ENCODE measurements around the gene GLRA1. TPM values are rescaled to one million over a fixed set of nuclear protein-coding genes. Genes with fewer than 3 reads are reported as not detected.
A peak's percentile ranks its signal among the peaks of the same experiment; 100 is the strongest.
"Not testable (repeated sequence)": the region's sequence is repeated elsewhere in the genome, so short reads cannot be mapped to it uniquely, and the experiment has no call there.

Gene GLRA1
- total and polyA plus RNA-seq, 9 donors: 0.13 TPM; not detected in 8

DNA sequence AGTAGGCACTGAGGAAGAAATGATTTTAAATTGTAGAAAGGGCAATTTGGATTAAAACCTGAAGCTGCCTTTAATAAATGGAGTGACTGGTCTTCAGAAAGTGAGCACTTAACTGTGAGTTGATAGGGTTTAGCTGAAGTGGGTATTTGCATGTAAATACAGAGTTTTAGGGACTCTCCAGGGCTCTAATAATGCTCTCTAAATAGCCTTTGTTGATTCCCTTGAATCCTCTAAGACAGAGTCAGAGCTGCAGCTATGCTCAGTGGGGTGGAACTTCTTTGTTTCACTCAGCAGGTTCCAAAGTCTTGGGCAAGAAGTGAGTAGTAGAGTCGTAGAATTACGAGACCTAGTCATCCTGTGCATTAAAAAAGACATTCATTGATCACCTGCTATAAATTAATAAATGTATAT lies 21.4 kb downstream of the GLRA1 start:
- Histone ChIP-seq H3K27ac (ENCODE audit: low read length) (no peak overlapping the region), H3K9me3 (replicated peaks; ENCODE audit: control insufficient read depth, low read depth, low read length) (no peaks in the 10 kb centered on the region), H3K4me1 (ENCODE audit: control insufficient read depth, insufficient read depth, low read length) (no peaks in the 10 kb centered on the region), H3K4me3 (ENCODE audit: low read length) (no peak overlapping the region), H3K36me3 (ENCODE audit: control insufficient read depth, insufficient read depth, low read length) (no peaks in the 10 kb centered on the region), H3K27me3 (ENCODE audit: control insufficient read depth, insufficient read depth, low read length) (no peaks in the 10 kb centered on the region)
- DNase-seq: no peak
- WGBS (ENCODE audit: insufficient coverage): no CpG with 5 or more reads among the region's 2 CpGs

GRCh38 chr5:151902215-151902614 lies 22.4 kb downstream of the GLRA1 start:
- H3K27me3 ChIP-seq (ENCODE audit: control insufficient read depth, insufficient read depth, low read length): no peaks in the 10 kb centered on the region
- no peaks in the 10 kb centered on the region for H3K9me3 ChIP-seq (replicated peaks; ENCODE audit: control insufficient read depth, low read depth, low read length)
- 68% methylated on average over 4 of the region's 4 CpGs for WGBS (ENCODE audit: insufficient coverage)
- H3K4me1 ChIP-seq (ENCODE audit: control insufficient read depth, insufficient read depth, low read length): no peaks in the 10 kb centered on the region
- no peak overlapping the region for H3K4me3 ChIP-seq (ENCODE audit: low read length)
- H3K36me3 ChIP-seq (ENCODE audit: control insufficient read depth, insufficient read depth, low read length): no peaks in the 10 kb centered on the region
- H3K27ac ChIP-seq (ENCODE audit: low read length): no peak overlapping the region
- DNase-seq: no peak

GRCh38 chr5:151901611-151902010 lies 23.0 kb downstream of the GLRA1 start:
- H3K27me3 ChIP-seq (ENCODE audit: control insufficient read depth, insufficient read depth, low read length): no peaks in the 10 kb centered on the region

GRCh38 chr5:151900891-151901290 lies 23.8 kb downstream of the GLRA1 start:
- H3K27me3 ChIP-seq (ENCODE audit: control insufficient read depth, insufficient read depth, low read length): no peaks in the 10 kb centered on the region
- no peak overlapping the region for H3K4me3 ChIP-seq (ENCODE audit: low read length)
- H3K36me3 ChIP-seq (ENCODE audit: control insufficient read depth, insufficient read depth, low read length): no peaks in the 10 kb centered on the region
- H3K9me3 ChIP-seq (replicated peaks; ENCODE audit: control insufficient read depth, low read depth, low read length): no peaks in the 10 kb centered on the region
- peaks cover 2% of the 10 kb centered on the region for H3K4me1 ChIP-seq (ENCODE audit: control insufficient read depth, insufficient read depth, low read length)
- DNase-seq: no peak
- H3K27ac ChIP-seq (ENCODE audit: low read length): no peak overlapping the region
- 68% methylated on average over 2 of the region's 3 CpGs for WGBS (ENCODE audit: insufficient coverage)

More at GRCh38 chr5:151901611-151902010, 23.0 kb downstream of the GLRA1 start:
- no peaks in the 10 kb centered on the region for H3K36me3 ChIP-seq (ENCODE audit: control insufficient read depth, insufficient read depth, low read length)
- H3K27ac ChIP-seq (ENCODE audit: low read length): no peak overlapping the region
- H3K4me3 ChIP-seq (ENCODE audit: low read length): no peak overlapping the region
- DNase-seq: no peak
- H3K4me1 ChIP-seq (ENCODE audit: control insufficient read depth, insufficient read depth, low read length): no peaks in the 10 kb centered on the region
- H3K9me3 ChIP-seq (replicated peaks; ENCODE audit: control insufficient read depth, low read depth, low read length): no peaks in the 10 kb centered on the region

- Histone ChIP-seq H3K9me3 (replicated peaks; ENCODE audit: control insufficient read depth, low read depth, low read length) (no peaks in the 10 kb centered on the region), H3K36me3 (ENCODE audit: control insufficient read depth, insufficient read depth, low read length) (no peaks in the 10 kb centered on the region), H3K27me3 (ENCODE audit: control insufficient read depth, insufficient read depth, low read length) (no peaks in the 10 kb centered on the region), H3K4me3 (ENCODE audit: low read length) (no peak overlapping the region), H3K27ac (ENCODE audit: low read length) (no peak overlapping the region), H3K4me1 (ENCODE audit: control insufficient read depth, insufficient read depth, low read length) (peaks cover 8% of the 10 kb centered on the region)
- 10% methylated on average over 2 of the region's 2 CpGs for WGBS (ENCODE audit: insufficient coverage)
- DNase-seq: no peak
These were observed 25.3 kb downstream of the GLRA1 start for GRCh38 chr5:151899399-151899798.

GRCh38 chr5:151897896-151898295 lies 26.8 kb downstream of the GLRA1 start:
- no peaks in the 10 kb centered on the region for H3K27me3 ChIP-seq (ENCODE audit: control insufficient read depth, insufficient read depth, low read length)
- no peaks in the 10 kb centered on the region for H3K9me3 ChIP-seq (replicated peaks; ENCODE audit: control insufficient read depth, low read depth, low read length)
- DNase-seq: no peak
- no peak overlapping the region for H3K4me3 ChIP-seq (ENCODE audit: low read length)
- H3K36me3 ChIP-seq (ENCODE audit: control insufficient read depth, insufficient read depth, low read length): no peaks in the 10 kb centered on the region
- WGBS (ENCODE audit: insufficient coverage): no CpG with 5 or more reads among the region's 1 CpG
- no peak overlapping the region for H3K27ac ChIP-seq (ENCODE audit: low read length)
- H3K4me1 ChIP-seq (ENCODE audit: control insufficient read depth, insufficient read depth, low read length): peaks cover 8% of the 10 kb centered on the region

- no CpG with 5 or more reads among the region's 2 CpGs for WGBS (ENCODE audit: insufficient coverage)
These were observed 27.6 kb downstream of the GLRA1 start for GRCh38 chr5:151897020-151897552.

GRCh38 chr5:151896031-151896691 lies 28.5 kb downstream of the GLRA1 start:
- H3K36me3 ChIP-seq (ENCODE audit: control insufficient read depth, insufficient read depth, low read length): no peaks in the 10 kb centered on the region
- WGBS (ENCODE audit: insufficient coverage): 60% methylated on average over 1 of the region's 3 CpGs
- peak; percentile 12 for DNase-seq

More at GRCh38 chr5:151897020-151897552, 27.6 kb downstream of the GLRA1 start:
- H3K4me3 ChIP-seq (ENCODE audit: low read length): no peak overlapping the region
- peaks cover 8% of the 10 kb centered on the region for H3K4me1 ChIP-seq (ENCODE audit: control insufficient read depth, insufficient read depth, low read length)
- DNase-seq: peak; percentile 4
- peaks cover 2% of the 10 kb centered on the region for H3K9me3 ChIP-seq (replicated peaks; ENCODE audit: control insufficient read depth, low read depth, low read length)
- no peaks in the 10 kb centered on the region for H3K36me3 ChIP-seq (ENCODE audit: control insufficient read depth, insufficient read depth, low read length)
- no peaks in the 10 kb centered on the region for H3K27me3 ChIP-seq (ENCODE audit: control insufficient read depth, insufficient read depth, low read length)
- no peak overlapping the region for H3K27ac ChIP-seq (ENCODE audit: low read length)

DNA sequence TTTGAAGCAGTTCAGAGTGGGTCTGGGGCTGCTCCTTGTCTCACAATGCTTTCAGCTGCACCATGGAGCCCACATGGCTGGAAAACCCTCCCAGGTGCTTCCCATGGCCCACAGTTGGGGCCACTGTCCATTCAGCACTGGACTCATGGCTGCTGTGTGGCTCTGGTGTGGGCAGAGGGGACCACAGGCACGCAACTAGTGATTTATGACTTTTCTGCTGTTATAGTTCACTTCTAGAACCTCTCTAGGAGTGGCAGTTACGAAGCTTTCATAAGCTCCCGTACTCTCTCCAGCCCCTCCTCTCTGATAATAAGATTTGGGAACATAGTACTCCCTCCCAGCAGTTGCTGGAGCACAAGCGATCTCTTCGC lies 29.0 kb downstream of the GLRA1 start:
- H3K9me3 ChIP-seq (replicated peaks; ENCODE audit: control insufficient read depth, low read depth, low read length): peaks cover 2% of the 10 kb centered on the region
- no peak overlapping the region for H3K4me3 ChIP-seq (ENCODE audit: low read length)
- no peaks in the 10 kb centered on the region for H3K36me3 ChIP-seq (ENCODE audit: control insufficient read depth, insufficient read depth, low read length)
- no peak for DNase-seq
- H3K4me1 ChIP-seq (ENCODE audit: control insufficient read depth, insufficient read depth, low read length): peaks cover 8% of the 10 kb centered on the region
- no peaks in the 10 kb centered on the region for H3K27me3 ChIP-seq (ENCODE audit: control insufficient read depth, insufficient read depth, low read length)
- WGBS (ENCODE audit: insufficient coverage): no CpG with 5 or more reads among the region's 5 CpGs
- no peak overlapping the region for H3K27ac ChIP-seq (ENCODE audit: low read length)

More at GRCh38 chr5:151896031-151896691, 28.5 kb downstream of the GLRA1 start:
- peaks cover 2% of the 10 kb centered on the region for H3K9me3 ChIP-seq (replicated peaks; ENCODE audit: control insufficient read depth, low read depth, low read length)
- H3K27me3 ChIP-seq (ENCODE audit: control insufficient read depth, insufficient read depth, low read length): no peaks in the 10 kb centered on the region
- H3K4me1 ChIP-seq (ENCODE audit: control insufficient read depth, insufficient read depth, low read length): peaks cover 8% of the 10 kb centered on the region
- H3K27ac ChIP-seq (ENCODE audit: low read length): no peak overlapping the region
- no peak overlapping the region for H3K4me3 ChIP-seq (ENCODE audit: low read length)

DNA sequence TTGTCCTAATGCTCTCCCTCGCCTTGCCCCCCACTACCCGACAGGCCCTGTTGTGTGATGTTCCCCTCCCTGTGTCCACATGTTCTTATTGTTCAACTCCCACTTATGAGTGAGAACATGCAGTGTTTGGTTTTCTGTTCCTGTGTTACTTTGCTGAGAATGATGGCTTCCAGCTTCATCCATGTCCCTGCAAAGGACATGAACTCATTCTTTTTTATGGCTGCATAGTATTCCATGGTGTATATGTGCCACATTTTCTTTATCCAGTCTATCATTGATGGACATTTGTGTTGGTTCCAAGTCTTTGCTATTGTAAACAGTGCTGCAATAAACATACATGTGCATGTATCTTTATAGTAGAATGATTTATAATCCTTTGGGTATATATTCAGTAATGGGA lies 31.2 kb downstream of the GLRA1 start:
- not testable (repeated sequence) for H3K27ac ChIP-seq (ENCODE audit: low read length); H3K4me1 ChIP-seq (ENCODE audit: control insufficient read depth, insufficient read depth, low read length); H3K27me3 ChIP-seq (ENCODE audit: control insufficient read depth, insufficient read depth, low read length); H3K36me3 ChIP-seq (ENCODE audit: control insufficient read depth, insufficient read depth, low read length); H3K9me3 ChIP-seq (replicated peaks; ENCODE audit: control insufficient read depth, low read depth, low read length); H3K4me3 ChIP-seq (ENCODE audit: low read length); DNase-seq
- WGBS (ENCODE audit: insufficient coverage): no CpG with 5 or more reads among the region's 2 CpGs

Measured in muscle of leg (tissue), 11 donors.